Fibroblast of the aortic adventitia (primary cell): ENCODE measurements around the gene ZBTB47. TPM values are rescaled to one million over a fixed set of nuclear protein-coding genes. Genes with fewer than 3 reads are reported as not detected.

Source experiments
- DNase-seq: peaks from one replicate; pipeline ENCODE4 v3.0.0-alpha.2; 2010; ENCODE audit warnings: low read depth
- H3K4me3 ChIP-seq: 2 replicates; pipeline ENCODE4 v1.5.1; 2011; ENCODE audit warnings: low read depth, mild to moderate bottlenecking, control low read depth, low read length, moderate library complexity
- total RNA-seq: library from RNA; depleted of rRNA; stranded (reverse); fragments of >200 nt; gene quantifications from 2 replicates; pipeline ENCODE4 v1.2.3, GENCODE V29; 2012; ENCODE audit warnings: low replicate concordance
- TF ChIP-seq, protein P1 (sequence below): IDR thresholded peaks from 2 replicates; pipeline ENCODE4 v1.5.1; 2011; ENCODE audit warnings: mild to moderate bottlenecking, low read length, control low read depth, inconsistent platforms; ENCODE audit not compliant: insufficient read depth

Gene ZBTB47
- total RNA-seq, 1 donor, result 41.8 TPM

DNA sequence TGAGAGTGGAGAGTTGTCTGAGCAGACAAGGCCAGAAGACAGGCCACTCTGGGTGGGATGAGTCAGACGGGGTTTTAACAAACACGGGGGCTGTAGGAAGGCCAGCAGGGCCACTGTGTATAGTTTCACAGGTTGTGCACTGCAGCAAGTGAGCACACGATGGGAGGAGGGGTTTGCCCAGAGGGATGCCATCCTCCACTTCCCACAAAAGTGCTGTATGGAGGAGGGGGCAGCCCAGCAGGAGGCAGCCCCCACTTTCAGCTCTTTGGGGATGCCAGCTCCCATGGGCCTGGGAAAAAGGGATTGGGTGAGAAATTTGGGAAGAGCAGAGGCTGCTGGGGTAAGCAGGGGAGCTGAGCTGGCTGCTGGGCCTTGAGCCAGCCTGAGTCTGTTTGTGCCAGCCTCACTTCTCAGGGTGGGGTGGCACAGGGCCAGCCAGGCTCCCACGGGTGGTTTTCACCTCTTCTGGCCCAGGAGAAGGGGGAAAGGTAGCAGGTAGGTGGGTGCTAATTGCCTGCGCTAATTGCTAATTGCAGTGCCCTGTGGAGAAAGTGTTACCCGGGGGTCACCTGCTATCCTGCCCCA lies 6.7 kb downstream of the ZBTB47 start:
- no peak overlapping the region for H3K4me3 ChIP-seq
- TF ChIP-seq, protein P1, sequence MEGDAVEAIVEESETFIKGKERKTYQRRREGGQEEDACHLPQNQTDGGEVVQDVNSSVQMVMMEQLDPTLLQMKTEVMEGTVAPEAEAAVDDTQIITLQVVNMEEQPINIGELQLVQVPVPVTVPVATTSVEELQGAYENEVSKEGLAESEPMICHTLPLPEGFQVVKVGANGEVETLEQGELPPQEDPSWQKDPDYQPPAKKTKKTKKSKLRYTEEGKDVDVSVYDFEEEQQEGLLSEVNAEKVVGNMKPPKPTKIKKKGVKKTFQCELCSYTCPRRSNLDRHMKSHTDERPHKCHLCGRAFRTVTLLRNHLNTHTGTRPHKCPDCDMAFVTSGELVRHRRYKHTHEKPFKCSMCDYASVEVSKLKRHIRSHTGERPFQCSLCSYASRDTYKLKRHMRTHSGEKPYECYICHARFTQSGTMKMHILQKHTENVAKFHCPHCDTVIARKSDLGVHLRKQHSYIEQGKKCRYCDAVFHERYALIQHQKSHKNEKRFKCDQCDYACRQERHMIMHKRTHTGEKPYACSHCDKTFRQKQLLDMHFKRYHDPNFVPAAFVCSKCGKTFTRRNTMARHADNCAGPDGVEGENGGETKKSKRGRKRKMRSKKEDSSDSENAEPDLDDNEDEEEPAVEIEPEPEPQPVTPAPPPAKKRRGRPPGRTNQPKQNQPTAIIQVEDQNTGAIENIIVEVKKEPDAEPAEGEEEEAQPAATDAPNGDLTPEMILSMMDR, result no peak
- DNase-seq, result no peak

DNA sequence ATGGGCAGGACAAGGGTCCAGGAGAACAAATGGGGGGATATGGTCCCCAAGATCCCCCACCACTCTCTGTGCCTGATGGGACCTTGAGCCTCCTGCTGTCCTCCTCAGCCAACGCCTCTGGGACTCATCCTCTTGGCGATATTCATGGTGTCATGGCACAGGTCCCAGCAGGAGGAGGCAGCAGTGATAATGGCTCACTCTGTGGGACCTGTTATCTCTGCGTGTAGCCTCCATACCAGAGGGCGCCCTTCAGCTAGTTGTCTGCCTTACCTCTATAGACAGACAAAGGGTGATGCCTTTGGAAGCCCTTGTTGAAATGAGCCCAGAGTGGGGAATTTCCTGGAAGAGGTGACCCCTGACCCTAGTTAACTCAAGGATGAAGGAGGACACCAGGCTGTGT lies 7.4 kb downstream of the ZBTB47 start:
- no peak overlapping the region for H3K4me3 ChIP-seq
- TF ChIP-seq, protein P1, result no peak
- no peak for DNase-seq

DNA sequence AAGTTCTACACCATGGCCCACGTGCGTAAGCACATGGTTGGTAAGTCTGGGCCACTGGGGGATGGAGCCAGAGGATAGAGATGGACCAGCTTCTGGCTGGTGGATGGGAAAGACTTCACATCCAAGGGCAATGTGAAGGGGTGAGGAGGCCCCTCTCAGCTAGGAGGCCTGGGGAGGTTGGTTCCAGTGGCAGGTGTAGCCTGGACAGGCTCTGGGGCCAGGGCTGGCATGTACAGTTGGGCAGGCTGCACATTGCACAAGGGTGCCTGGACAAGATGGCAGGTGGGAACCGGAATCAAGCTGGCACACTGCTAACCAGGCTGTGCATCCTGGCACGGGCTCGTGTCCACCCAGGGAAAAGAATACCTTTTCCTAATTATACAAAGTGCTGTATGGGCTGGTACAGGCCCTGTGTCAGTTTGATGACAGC lies 8.1 kb downstream of the ZBTB47 start:
- TF ChIP-seq, protein P1, result no peak

DNA sequence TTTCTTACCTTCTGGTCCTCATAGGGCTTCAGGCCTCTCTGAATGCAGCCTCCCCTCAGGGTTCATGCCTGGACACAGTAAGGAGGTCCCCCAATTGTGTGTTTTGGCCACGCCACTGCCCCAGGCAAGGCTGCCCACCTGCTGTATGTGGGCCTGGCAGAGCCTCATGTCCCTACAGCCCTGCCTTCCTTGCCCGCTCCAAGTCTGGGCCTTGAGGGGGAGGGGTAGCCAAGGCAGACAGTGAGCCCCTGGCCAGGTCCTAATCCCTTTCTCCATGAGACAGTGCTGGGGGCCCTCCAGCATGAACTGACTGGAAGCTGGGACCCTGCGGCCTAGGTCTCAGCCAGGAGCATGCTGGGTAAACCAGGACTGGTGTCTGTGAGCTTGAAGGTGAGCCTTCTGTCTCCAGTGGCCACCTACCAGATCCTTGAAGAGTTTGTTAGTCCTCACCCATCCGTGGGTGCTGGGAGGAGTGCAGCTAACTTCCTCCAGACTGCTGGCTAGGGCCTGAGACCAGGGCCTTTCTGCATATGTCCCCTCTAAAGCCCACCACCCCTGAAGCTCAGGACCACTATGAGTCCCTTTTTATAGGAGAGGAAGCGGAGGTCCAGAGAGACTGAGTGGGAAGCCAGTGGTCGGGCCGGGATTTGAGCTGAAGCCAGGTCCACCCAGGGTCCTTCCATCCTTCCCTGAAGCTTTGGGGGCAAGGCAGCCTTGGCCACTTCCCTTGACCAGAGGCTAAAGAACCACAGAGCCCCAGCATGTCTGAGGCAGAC lies 8.7 kb downstream of the ZBTB47 start:
- H3K4me3 ChIP-seq, result no peak overlapping the region
- TF ChIP-seq, protein P1, result no peak
- DNase-seq, result no peak

More for the DNA sequence above, 8.1 kb downstream of the ZBTB47 start:
- H3K4me3 ChIP-seq, result no peak overlapping the region
- DNase-seq, result no peak

DNA sequence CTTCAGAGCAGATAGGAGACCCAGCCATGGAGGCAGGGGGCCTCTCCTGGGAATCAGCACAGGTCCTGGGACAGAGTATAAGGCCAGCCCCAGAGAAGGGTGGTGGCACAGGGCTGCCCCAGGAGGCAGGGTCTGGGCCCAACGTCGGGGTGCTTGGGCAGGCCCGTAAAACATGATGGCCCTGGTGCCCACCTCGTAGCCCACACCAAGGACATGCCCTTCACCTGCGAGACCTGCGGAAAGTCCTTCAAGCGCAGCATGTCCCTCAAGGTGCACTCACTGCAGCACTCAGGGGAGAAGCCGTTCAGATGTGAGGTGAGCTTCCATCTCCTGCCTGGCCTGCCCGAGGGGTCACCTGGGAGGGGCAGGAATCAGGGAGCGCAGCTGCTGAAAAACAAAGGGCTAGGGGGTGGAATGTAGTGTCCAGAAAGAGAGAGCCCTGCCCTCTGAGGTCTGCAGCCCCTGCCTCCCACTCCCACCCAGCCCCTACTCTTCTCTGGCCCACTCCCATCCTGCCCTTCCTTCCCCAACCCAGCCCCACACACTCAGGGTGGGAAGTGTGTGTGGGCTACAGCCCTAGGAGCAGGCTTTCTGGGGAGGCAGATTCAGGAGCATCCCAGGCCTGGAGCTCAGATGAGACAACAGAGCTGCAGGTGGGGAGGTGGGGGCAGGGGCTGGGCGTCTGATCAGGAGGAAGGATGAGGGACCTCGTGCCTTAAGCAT lies 9.5 kb downstream of the ZBTB47 start:
- H3K4me3 ChIP-seq, result no peak overlapping the region
- TF ChIP-seq, protein P1, result no peak
- no peak for DNase-seq

DNA sequence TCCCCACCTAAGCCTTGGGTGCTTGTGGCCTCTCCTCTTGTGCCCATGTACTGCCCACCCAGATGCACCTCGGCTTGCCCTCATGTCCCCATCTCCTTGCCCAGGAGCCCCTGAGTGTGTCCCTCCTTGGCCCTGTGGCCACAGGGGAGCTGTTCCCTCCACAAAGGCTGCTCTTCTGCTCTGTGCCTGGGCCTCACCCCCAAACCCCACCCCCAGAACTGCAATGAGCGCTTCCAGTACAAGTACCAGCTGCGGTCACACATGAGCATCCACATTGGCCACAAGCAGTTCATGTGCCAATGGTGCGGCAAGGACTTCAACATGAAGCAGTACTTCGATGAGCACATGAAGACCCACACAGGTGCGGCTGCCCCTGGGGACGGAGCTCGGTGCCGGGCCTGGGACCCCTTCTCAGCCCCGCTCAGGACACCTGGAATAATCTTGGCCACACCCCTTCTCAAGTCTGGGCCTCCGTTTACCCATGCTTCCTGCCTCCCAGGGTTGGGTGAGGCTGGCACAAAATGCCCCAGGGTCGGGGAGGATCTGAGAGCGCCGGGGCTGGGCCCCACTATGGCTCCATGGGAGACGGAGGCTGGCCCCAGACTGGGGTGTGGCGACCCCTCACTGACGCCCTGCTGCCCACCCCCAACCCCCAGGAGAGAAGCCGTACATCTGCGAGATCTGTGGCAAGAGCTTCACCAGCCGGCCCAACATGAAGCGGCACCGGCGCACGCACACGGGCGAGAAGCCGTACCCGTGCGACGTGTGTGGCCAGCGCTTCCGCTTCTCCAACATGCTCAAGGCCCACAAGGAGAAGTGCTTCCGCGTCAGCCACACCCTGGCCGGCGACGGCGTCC lies 10.3 kb downstream of the ZBTB47 start:
- TF ChIP-seq, protein P1, result no peak
- no peak for DNase-seq
- H3K4me3 ChIP-seq, result no peak overlapping the region
